Measurements from ENCODE around the gene PTEN.

DNA sequence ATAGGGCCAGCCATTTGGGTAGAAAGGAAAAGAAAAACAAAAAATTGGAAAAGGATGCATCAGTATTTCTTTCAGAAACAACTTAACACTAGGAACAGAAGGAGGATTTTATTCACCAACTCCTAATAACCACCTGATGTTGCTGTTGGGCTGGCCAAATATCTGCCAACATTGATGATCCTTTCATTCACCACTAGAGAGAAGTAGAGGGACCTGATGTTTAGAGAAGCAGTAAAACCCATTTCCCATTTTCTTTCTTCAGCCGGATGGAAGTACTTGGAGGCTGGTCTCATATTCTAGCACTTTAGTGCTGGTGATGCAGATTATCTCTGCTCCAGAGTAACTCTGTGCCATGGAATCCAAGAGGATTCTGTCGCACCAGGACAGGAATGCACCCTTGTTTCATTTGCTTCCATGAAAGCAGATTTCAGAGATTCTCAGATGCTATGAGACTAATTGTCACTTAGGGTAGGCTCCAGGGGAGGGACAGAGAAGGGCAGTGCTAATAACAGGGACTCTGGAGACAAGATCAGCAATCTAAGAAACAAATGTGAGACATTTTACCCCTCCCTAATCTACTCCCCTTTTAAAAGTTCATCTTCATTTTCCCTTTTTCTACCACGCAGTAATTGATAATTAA, 3.1 kb upstream of the PTEN start:
- TF ChIP-seq POLR2A (IDR thresholded peaks at IDR 0.05) = no peak
- TF ChIP-seq, protein P1, sequence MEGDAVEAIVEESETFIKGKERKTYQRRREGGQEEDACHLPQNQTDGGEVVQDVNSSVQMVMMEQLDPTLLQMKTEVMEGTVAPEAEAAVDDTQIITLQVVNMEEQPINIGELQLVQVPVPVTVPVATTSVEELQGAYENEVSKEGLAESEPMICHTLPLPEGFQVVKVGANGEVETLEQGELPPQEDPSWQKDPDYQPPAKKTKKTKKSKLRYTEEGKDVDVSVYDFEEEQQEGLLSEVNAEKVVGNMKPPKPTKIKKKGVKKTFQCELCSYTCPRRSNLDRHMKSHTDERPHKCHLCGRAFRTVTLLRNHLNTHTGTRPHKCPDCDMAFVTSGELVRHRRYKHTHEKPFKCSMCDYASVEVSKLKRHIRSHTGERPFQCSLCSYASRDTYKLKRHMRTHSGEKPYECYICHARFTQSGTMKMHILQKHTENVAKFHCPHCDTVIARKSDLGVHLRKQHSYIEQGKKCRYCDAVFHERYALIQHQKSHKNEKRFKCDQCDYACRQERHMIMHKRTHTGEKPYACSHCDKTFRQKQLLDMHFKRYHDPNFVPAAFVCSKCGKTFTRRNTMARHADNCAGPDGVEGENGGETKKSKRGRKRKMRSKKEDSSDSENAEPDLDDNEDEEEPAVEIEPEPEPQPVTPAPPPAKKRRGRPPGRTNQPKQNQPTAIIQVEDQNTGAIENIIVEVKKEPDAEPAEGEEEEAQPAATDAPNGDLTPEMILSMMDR (IDR thresholded peaks at IDR 0.05) = peak; percentile 21 to 63 (median 38)

All from esophagus squamous epithelium (tissue), 4 donors.